ENCODE data around the gene HIVEP3.

Gene HIVEP3

GRCh38 chr1:41592451-41593125 lies 326.1 kb downstream of the HIVEP3 start:
- Histone ChIP-seq H2AK5ac (ENCODE audit: low read length) (no peak overlapping the region), H3K56ac (ENCODE audit: low read length) (no peak overlapping the region), H3K18ac (ENCODE audit: low read length) (no peak overlapping the region), H3K79me1 (ENCODE audit: low read length) (no peaks in the 10 kb centered on the region), H4K5ac (ENCODE audit: low read length) (no peak overlapping the region), H3K27me3 (ENCODE audit: insufficient read depth, low read length, poor library complexity) (no peaks in the 10 kb centered on the region), H3K36me3 (ENCODE audit: control insufficient read depth, insufficient read depth, low read length) (no peaks in the 10 kb centered on the region), H3K79me2 (ENCODE audit: control insufficient read depth, insufficient read depth, low read length) (no peaks in the 10 kb centered on the region), H2BK120ac (ENCODE audit: low read depth, low read length) (no peak overlapping the region), H4K8ac (ENCODE audit: low read depth, low read length) (no peak overlapping the region), H3K23ac (ENCODE audit: low read length) (no peak overlapping the region), H3K27ac (ENCODE audit: low read depth, low read length) (no peak overlapping the region), H3K4me2 (ENCODE audit: low read length) (no peak overlapping the region), H2BK15ac (replicated peaks; ENCODE audit: low read depth) (no peak overlapping the region), H2BK5ac (ENCODE audit: low read length) (no peak overlapping the region), H3K4me1 (ENCODE audit: control insufficient read depth, low read depth, low read length) (no peaks in the 10 kb centered on the region), H3K9ac (ENCODE audit: low read length) (no peak overlapping the region), H3K4ac (ENCODE audit: low read depth, low read length) (no peak overlapping the region), H3K4me3 (ENCODE audit: low read length) (no peak overlapping the region)
- no peak for DNase-seq
- WGBS (ENCODE audit: extremely low coverage, insufficient coverage, low lambda C conversion rate), result no CpG with 5 or more reads among the region's 5 CpGs

- Histone ChIP-seq H3K56ac (ENCODE audit: low read length) (no peak overlapping the region), H3K36me3 (ENCODE audit: control insufficient read depth, insufficient read depth, low read length) (no peaks in the 10 kb centered on the region), H3K4me2 (ENCODE audit: low read length) (no peak overlapping the region), H2BK5ac (ENCODE audit: low read length) (no peak overlapping the region), H2BK15ac (replicated peaks; ENCODE audit: low read depth) (no peak overlapping the region), H3K18ac (ENCODE audit: low read length) (no peak overlapping the region), H3K27ac (ENCODE audit: low read depth, low read length) (no peak overlapping the region), H4K8ac (ENCODE audit: low read depth, low read length) (no peak overlapping the region), H3K79me1 (ENCODE audit: low read length) (no peaks in the 10 kb centered on the region), H3K27me3 (ENCODE audit: insufficient read depth, low read length, poor library complexity) (no peaks in the 10 kb centered on the region), H3K79me2 (ENCODE audit: control insufficient read depth, insufficient read depth, low read length) (no peaks in the 10 kb centered on the region), H3K4me1 (ENCODE audit: control insufficient read depth, low read depth, low read length) (no peaks in the 10 kb centered on the region), H3K4me3 (ENCODE audit: low read length) (no peak overlapping the region), H3K23ac (ENCODE audit: low read length) (no peak overlapping the region), H2BK120ac (ENCODE audit: low read depth, low read length) (no peak overlapping the region), H3K9ac (ENCODE audit: low read length) (no peak overlapping the region), H2AK5ac (ENCODE audit: low read length) (no peak overlapping the region), H4K5ac (ENCODE audit: low read length) (no peak overlapping the region), H3K4ac (ENCODE audit: low read depth, low read length) (no peak overlapping the region)
- WGBS (ENCODE audit: extremely low coverage, insufficient coverage, low lambda C conversion rate), result no CpG with 5 or more reads among the region's 6 CpGs
- no peak for DNase-seq
Observed at GRCh38 chr1:41591891-41592290, 326.8 kb downstream of the HIVEP3 start.

GRCh38 chr1:41590331-41590730 lies 328.4 kb downstream of the HIVEP3 start:
- Histone ChIP-seq H3K36me3 (ENCODE audit: control insufficient read depth, insufficient read depth, low read length) (no peaks in the 10 kb centered on the region), H2BK120ac (ENCODE audit: low read depth, low read length) (no peak overlapping the region), H3K4me1 (ENCODE audit: control insufficient read depth, low read depth, low read length) (no peaks in the 10 kb centered on the region), H3K4ac (ENCODE audit: low read depth, low read length) (no peak overlapping the region), H3K4me2 (ENCODE audit: low read length) (no peak overlapping the region), H3K56ac (ENCODE audit: low read length) (no peak overlapping the region), H3K23ac (ENCODE audit: low read length) (no peak overlapping the region), H3K27me3 (ENCODE audit: insufficient read depth, low read length, poor library complexity) (no peaks in the 10 kb centered on the region), H3K27ac (ENCODE audit: low read depth, low read length) (no peak overlapping the region), H2AK5ac (ENCODE audit: low read length) (no peak overlapping the region), H3K79me2 (ENCODE audit: control insufficient read depth, insufficient read depth, low read length) (no peaks in the 10 kb centered on the region), H3K9ac (ENCODE audit: low read length) (no peak overlapping the region), H3K79me1 (ENCODE audit: low read length) (no peaks in the 10 kb centered on the region), H2BK5ac (ENCODE audit: low read length) (no peak overlapping the region), H2BK15ac (replicated peaks; ENCODE audit: low read depth) (no peak overlapping the region), H3K18ac (ENCODE audit: low read length) (no peak overlapping the region), H4K8ac (ENCODE audit: low read depth, low read length) (no peak overlapping the region), H4K5ac (ENCODE audit: low read length) (no peak overlapping the region), H3K4me3 (ENCODE audit: low read length) (no peak overlapping the region)
- DNase-seq, result no peak

GRCh38 chr1:41589395-41589794 lies 329.3 kb downstream of the HIVEP3 start:
- H3K4me2 ChIP-seq (ENCODE audit: low read length), result no peak overlapping the region
- no peak overlapping the region for H3K18ac ChIP-seq (ENCODE audit: low read length)
- H2BK5ac ChIP-seq (ENCODE audit: low read length), result no peak overlapping the region
- H3K4me3 ChIP-seq (ENCODE audit: low read length), result no peak overlapping the region
- no peak overlapping the region for H3K27ac ChIP-seq (ENCODE audit: low read depth, low read length)
- no peaks in the 10 kb centered on the region for H3K27me3 ChIP-seq (ENCODE audit: insufficient read depth, low read length, poor library complexity)
- no peaks in the 10 kb centered on the region for H3K4me1 ChIP-seq (ENCODE audit: control insufficient read depth, low read depth, low read length)
- H2BK15ac ChIP-seq (replicated peaks; ENCODE audit: low read depth), result no peak overlapping the region
- no peak overlapping the region for H3K56ac ChIP-seq (ENCODE audit: low read length)
- H3K79me1 ChIP-seq (ENCODE audit: low read length), result no peaks in the 10 kb centered on the region
- H2AK5ac ChIP-seq (ENCODE audit: low read length), result no peak overlapping the region
- no peak for DNase-seq
- no peak overlapping the region for H4K8ac ChIP-seq (ENCODE audit: low read depth, low read length)
- H3K23ac ChIP-seq (ENCODE audit: low read length), result no peak overlapping the region
- no CpG with 5 or more reads among the region's 5 CpGs for WGBS (ENCODE audit: extremely low coverage, insufficient coverage, low lambda C conversion rate)
- H3K36me3 ChIP-seq (ENCODE audit: control insufficient read depth, insufficient read depth, low read length), result no peaks in the 10 kb centered on the region
- no peaks in the 10 kb centered on the region for H3K79me2 ChIP-seq (ENCODE audit: control insufficient read depth, insufficient read depth, low read length)
- H2BK120ac ChIP-seq (ENCODE audit: low read depth, low read length), result no peak overlapping the region
- H3K4ac ChIP-seq (ENCODE audit: low read depth, low read length), result no peak overlapping the region
- no peak overlapping the region for H4K5ac ChIP-seq (ENCODE audit: low read length)
- no peak overlapping the region for H3K9ac ChIP-seq (ENCODE audit: low read length)

GRCh38 chr1:41588334-41588875 lies 330.3 kb downstream of the HIVEP3 start:
- no CpG with 5 or more reads among the region's 5 CpGs for WGBS (ENCODE audit: extremely low coverage, insufficient coverage, low lambda C conversion rate)
- DNase-seq, result no peak
- H3K27me3 ChIP-seq (ENCODE audit: insufficient read depth, low read length, poor library complexity), result no peaks in the 10 kb centered on the region

GRCh38 chr1:41587791-41588190 lies 330.9 kb downstream of the HIVEP3 start:
- Histone ChIP-seq H3K79me1 (ENCODE audit: low read length) (no peaks in the 10 kb centered on the region), H3K9ac (ENCODE audit: low read length) (no peak overlapping the region), H3K36me3 (ENCODE audit: control insufficient read depth, insufficient read depth, low read length) (no peaks in the 10 kb centered on the region), H3K4ac (ENCODE audit: low read depth, low read length) (no peak overlapping the region), H3K4me2 (ENCODE audit: low read length) (no peak overlapping the region), H3K27ac (ENCODE audit: low read depth, low read length) (no peak overlapping the region), H2BK15ac (replicated peaks; ENCODE audit: low read depth) (no peak overlapping the region), H3K27me3 (ENCODE audit: insufficient read depth, low read length, poor library complexity) (no peaks in the 10 kb centered on the region), H4K5ac (ENCODE audit: low read length) (no peak overlapping the region), H3K79me2 (ENCODE audit: control insufficient read depth, insufficient read depth, low read length) (no peaks in the 10 kb centered on the region), H2BK120ac (ENCODE audit: low read depth, low read length) (no peak overlapping the region), H3K4me1 (ENCODE audit: control insufficient read depth, low read depth, low read length) (no peaks in the 10 kb centered on the region), H4K8ac (ENCODE audit: low read depth, low read length) (no peak overlapping the region), H2AK5ac (ENCODE audit: low read length) (no peak overlapping the region), H3K4me3 (ENCODE audit: low read length) (no peak overlapping the region), H3K23ac (ENCODE audit: low read length) (no peak overlapping the region), H3K56ac (ENCODE audit: low read length) (no peak overlapping the region), H3K18ac (ENCODE audit: low read length) (no peak overlapping the region), H2BK5ac (ENCODE audit: low read length) (no peak overlapping the region)
- DNase-seq, result no peak
- WGBS (ENCODE audit: extremely low coverage, insufficient coverage, low lambda C conversion rate), result no CpG with 5 or more reads among the region's 7 CpGs

More at GRCh38 chr1:41588334-41588875, 330.3 kb downstream of the HIVEP3 start:
- Histone ChIP-seq H3K9ac (ENCODE audit: low read length) (no peak overlapping the region), H4K8ac (ENCODE audit: low read depth, low read length) (no peak overlapping the region), H2BK5ac (ENCODE audit: low read length) (no peak overlapping the region), H4K5ac (ENCODE audit: low read length) (no peak overlapping the region), H3K27ac (ENCODE audit: low read depth, low read length) (no peak overlapping the region), H2BK120ac (ENCODE audit: low read depth, low read length) (no peak overlapping the region), H3K56ac (ENCODE audit: low read length) (no peak overlapping the region), H3K4me3 (ENCODE audit: low read length) (no peak overlapping the region), H3K4me1 (ENCODE audit: control insufficient read depth, low read depth, low read length) (no peaks in the 10 kb centered on the region), H3K23ac (ENCODE audit: low read length) (no peak overlapping the region), H2BK15ac (replicated peaks; ENCODE audit: low read depth) (no peak overlapping the region), H3K79me1 (ENCODE audit: low read length) (no peaks in the 10 kb centered on the region), H3K4me2 (ENCODE audit: low read length) (no peak overlapping the region), H2AK5ac (ENCODE audit: low read length) (no peak overlapping the region), H3K4ac (ENCODE audit: low read depth, low read length) (no peak overlapping the region), H3K79me2 (ENCODE audit: control insufficient read depth, insufficient read depth, low read length) (no peaks in the 10 kb centered on the region), H3K18ac (ENCODE audit: low read length) (no peak overlapping the region), H3K36me3 (ENCODE audit: control insufficient read depth, insufficient read depth, low read length) (no peaks in the 10 kb centered on the region)
